Liver (tissue), 9 donors: ENCODE results near the gene TSPAN7. TPM values are rescaled to one million over a fixed set of nuclear protein-coding genes. Genes with fewer than 3 reads are reported as not detected.

Source experiments
- DNase-seq: peaks from one replicate; pipeline ENCODE4 v3.0.0-alpha.2; 2017; ENCODE audit warnings: low spot score
- H3K27ac ChIP-seq, 2 donors: one replicate each; pipeline ENCODE4 v1.7.0; 2013; ENCODE audit warnings: inconsistent platforms in 2 of 2, low read length in 2 of 2, control low read depth in 1 of 2, low read depth in 1 of 2, mild to moderate bottlenecking in 1 of 2
- H3K27me3 ChIP-seq, 4 donors: one replicate each; pipeline versions ENCODE4 v1.6.1 to v1.7.0; 2013; ENCODE audit warnings: low read length in 3 of 4, inconsistent platforms in 1 of 4, mild to moderate bottlenecking in 1 of 4, moderate library complexity in 1 of 4; ENCODE audit not compliant: control insufficient read depth in 4 of 4, insufficient read depth in 4 of 4
- H3K36me3 ChIP-seq, 4 donors: one replicate each; pipeline versions ENCODE4 v1.6.1 to v1.7.0; 2013; ENCODE audit warnings: low read length in 3 of 4, mild to moderate bottlenecking in 3 of 4, low read depth in 1 of 4, moderate library complexity in 1 of 4; ENCODE audit not compliant: control insufficient read depth in 4 of 4, insufficient read depth in 3 of 4
- H3K4me1 ChIP-seq, 4 donors: one replicate each; pipeline versions ENCODE4 v1.6.1 to v1.7.0; 2013; ENCODE audit warnings: low read length in 3 of 4, mild to moderate bottlenecking in 3 of 4, moderate library complexity in 1 of 4; ENCODE audit not compliant: control insufficient read depth in 4 of 4, insufficient read depth in 4 of 4
- H3K4me3 ChIP-seq, 3 donors: one replicate each; pipeline versions ENCODE4 v1.6.1 to v1.7.0; 2013; ENCODE audit warnings: low read length in 3 of 3, control low read depth in 1 of 3, low read depth in 1 of 3, mild to moderate bottlenecking in 1 of 3
- H3K9ac ChIP-seq, 2 donors: one replicate each; pipeline ENCODE4 v1.7.0; 2013; ENCODE audit warnings: low read length in 2 of 2, mild to moderate bottlenecking in 2 of 2, moderate library complexity in 2 of 2, control low read depth in 1 of 2, low read depth in 1 of 2
- H3K9me3 ChIP-seq, 4 donors: one replicate each; pipeline versions ENCODE4 v1.6.1 to v1.7.0; 2013; ENCODE audit warnings: low read length in 3 of 4; ENCODE audit not compliant: control insufficient read depth in 4 of 4
- EGR1 ChIP-seq, 2 donors: IDR thresholded peaks; 2 replicates each; pipeline ENCODE4 v1.6.1; 2016 to 2018; ENCODE audit warnings: antibody characterized with exemption in 2 of 2, low read depth in 2 of 2
- FOXA1 ChIP-seq: IDR thresholded peaks from 2 replicates; pipeline ENCODE4 v1.6.1; 2016; ENCODE audit warnings: antibody characterized with exemption
- FOXA2 ChIP-seq: IDR thresholded peaks from 2 replicates; pipeline ENCODE4 v1.6.1; 2016; ENCODE audit warnings: antibody characterized with exemption
- GABPA ChIP-seq, 2 donors: IDR thresholded peaks in 1 of 2; conservative IDR thresholded peaks in 1 of 2; 2 replicates each; pipeline ENCODE4 v1.6.1; 2016; ENCODE audit warnings: antibody characterized with exemption in 2 of 2, mild to moderate bottlenecking in 1 of 2, moderate library complexity in 1 of 2
- HNF4A ChIP-seq, 2 donors: conservative IDR thresholded peaks; 2 replicates each; pipeline ENCODE4 v1.6.1; 2016; ENCODE audit warnings: antibody characterized with exemption in 2 of 2, mild to moderate bottlenecking in 2 of 2
- HNF4G ChIP-seq: IDR thresholded peaks from 2 replicates; pipeline ENCODE4 v1.6.1; 2016; ENCODE audit warnings: antibody characterized with exemption
- JUND ChIP-seq, 2 donors: IDR thresholded peaks; 2 replicates each; pipeline ENCODE4 v1.6.1; 2016; ENCODE audit warnings: antibody characterized with exemption in 2 of 2
- MAX ChIP-seq: IDR thresholded peaks from 2 replicates; pipeline ENCODE4 v1.6.1; 2016; ENCODE audit warnings: antibody characterized with exemption
- NR2F2 ChIP-seq: IDR thresholded peaks from 2 replicates; pipeline ENCODE4 v1.6.1; 2016; ENCODE audit warnings: antibody characterized with exemption
- RAD21 ChIP-seq, 2 donors: IDR thresholded peaks; 2 replicates each; pipeline ENCODE4 v1.6.1; 2016; ENCODE audit warnings: antibody characterized with exemption in 2 of 2, mild to moderate bottlenecking in 2 of 2
- REST ChIP-seq: IDR thresholded peaks from 2 replicates; pipeline ENCODE4 v1.6.1; 2016; ENCODE audit warnings: antibody characterized with exemption, mild to moderate bottlenecking
- RXRA ChIP-seq, 2 donors: IDR thresholded peaks; 2 replicates each; pipeline ENCODE4 v1.6.1; 2017 to 2018; ENCODE audit warnings: antibody characterized with exemption in 2 of 2, mild to moderate bottlenecking in 1 of 2
- SP1 ChIP-seq: IDR thresholded peaks from 2 replicates; pipeline ENCODE4 v1.6.1; 2018; ENCODE audit warnings: antibody characterized with exemption, mild to moderate bottlenecking
- TAF1 ChIP-seq: conservative IDR thresholded peaks from 2 replicates; pipeline ENCODE4 v1.6.1; 2016; ENCODE audit warnings: antibody characterized with exemption, mild to moderate bottlenecking
- YY1 ChIP-seq: IDR thresholded peaks from 2 replicates; pipeline ENCODE4 v1.6.1; 2016; ENCODE audit warnings: antibody characterized with exemption, mild to moderate bottlenecking
- WGBS: extraction: QIAGEN DNeasy Blood & Tissue Kit; methylation state at CpG from one replicate; pipeline ENCODE4 v1.1.7; 2013; 5-methylcytosine and 5-hydroxymethylcytosine counted together
- polyA plus RNA-seq, 2 donors: library from polyadenylated mRNA; stranded (reverse) in 1 of 2; unstranded in 1 of 2; fragments of 200-250 nt in 1 of 2; fragments of >200 nt in 1 of 2; fragmentation: Nextera tagmentation in 1 of 2; extraction: Ambion mirVana in 1 of 2; gene quantifications; one replicate each; pipeline versions ENCODE4 v1.2.1 to v1.2.3, GENCODE V29; 2013 to 2015
- total RNA-seq, 2 donors: library from RNA; depleted of rRNA; stranded (reverse); fragments of >200 nt; gene quantifications; one replicate each; pipeline ENCODE4 v1.2.3, GENCODE V29; 2014
- TF ChIP-seq, protein P1 (sequence below): IDR thresholded peaks from 2 replicates; pipeline ENCODE4 v1.6.1; 2016; ENCODE audit warnings: antibody characterized with exemption
- TF ChIP-seq, protein P2 (sequence below): fragments of 150-350 bp; IDR thresholded peaks from 2 replicates; pipeline ENCODE4 v1.5.1; 2017; ENCODE audit warnings: improper control_type of control experiment, low read depth, low read length; ENCODE audit not compliant: missing input control
- TF ChIP-seq, protein P3 (sequence below): IDR thresholded peaks from 2 replicates; pipeline ENCODE4 v1.6.1; 2016; ENCODE audit warnings: antibody characterized with exemption
- donor health status: healthy.
- donor health status: healthy.
- donor health status: healthy.
- donor health status: healthy.
- donor health status: healthy.

The TSPAN7 gene
- total and polyA plus RNA-seq, 4 donors: 10.1 to 26.2 (median 17.6) TPM

DNA sequence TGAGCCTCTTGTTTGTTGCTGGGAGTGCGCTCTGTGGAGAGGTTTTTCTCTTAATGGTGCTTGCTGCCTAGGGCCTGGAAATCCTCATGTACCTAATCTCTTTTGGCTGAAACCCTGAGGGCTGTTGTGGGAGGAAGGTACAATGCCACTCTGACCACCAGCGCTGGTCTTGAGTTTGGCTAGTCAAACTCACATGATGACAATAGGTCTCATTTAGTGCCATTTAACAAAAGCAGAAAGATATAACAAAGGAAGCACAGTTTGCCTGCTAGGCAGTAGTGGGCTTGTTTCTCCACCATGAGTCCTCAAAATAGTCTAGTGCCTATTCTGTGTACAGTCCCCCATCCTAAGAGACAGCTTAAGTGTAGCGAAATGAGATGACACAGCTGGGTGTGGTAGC lies 111.3 kb downstream of the TSPAN7 start (continued):
- TF ChIP-seq, protein P1, sequence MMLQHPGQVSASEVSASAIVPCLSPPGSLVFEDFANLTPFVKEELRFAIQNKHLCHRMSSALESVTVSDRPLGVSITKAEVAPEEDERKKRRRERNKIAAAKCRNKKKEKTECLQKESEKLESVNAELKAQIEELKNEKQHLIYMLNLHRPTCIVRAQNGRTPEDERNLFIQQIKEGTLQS: no peak
- no peak for TF ChIP-seq RXRA (IDR thresholded peaks at IDR 0.05)

- Histone ChIP-seq H3K9ac (no peak overlapping the region), H3K9me3 (no peaks in the 10 kb centered on the region), H3K27ac (no peak overlapping the region), H3K36me3 (no peaks in the 10 kb centered on the region), H3K4me3 (no peak overlapping the region), H3K27me3 (no peaks in the 10 kb centered on the region), H3K4me1 (peaks cover 0 to 3% (median 0%) of the 10 kb centered on the region in 4 donors)
- 92% methylated on average over 3 of the region's 3 CpGs for WGBS
- DNase-seq: no peak
- TF ChIP-seq HNF4A (conservative IDR thresholded peaks at IDR 0.05): no peak
- no peak for TF ChIP-seq HNF4G
- no peak for TF ChIP-seq FOXA1
- no peak for TF ChIP-seq RAD21 (IDR thresholded peaks at IDR 0.05)
Observed at GRCh38 chrX:38675856-38676255, 114.5 kb downstream of the TSPAN7 start.

GRCh38 chrX:38678183-38678582 lies 116.8 kb downstream of the TSPAN7 start:
- H3K9ac ChIP-seq: no peak overlapping the region
- no peak for DNase-seq
- 53% methylated on average over 4 of the region's 4 CpGs for WGBS
- TF ChIP-seq TAF1: no peak
- TF ChIP-seq FOXA2: no peak
- no peak for TF ChIP-seq MAX
- TF ChIP-seq, protein P2, sequence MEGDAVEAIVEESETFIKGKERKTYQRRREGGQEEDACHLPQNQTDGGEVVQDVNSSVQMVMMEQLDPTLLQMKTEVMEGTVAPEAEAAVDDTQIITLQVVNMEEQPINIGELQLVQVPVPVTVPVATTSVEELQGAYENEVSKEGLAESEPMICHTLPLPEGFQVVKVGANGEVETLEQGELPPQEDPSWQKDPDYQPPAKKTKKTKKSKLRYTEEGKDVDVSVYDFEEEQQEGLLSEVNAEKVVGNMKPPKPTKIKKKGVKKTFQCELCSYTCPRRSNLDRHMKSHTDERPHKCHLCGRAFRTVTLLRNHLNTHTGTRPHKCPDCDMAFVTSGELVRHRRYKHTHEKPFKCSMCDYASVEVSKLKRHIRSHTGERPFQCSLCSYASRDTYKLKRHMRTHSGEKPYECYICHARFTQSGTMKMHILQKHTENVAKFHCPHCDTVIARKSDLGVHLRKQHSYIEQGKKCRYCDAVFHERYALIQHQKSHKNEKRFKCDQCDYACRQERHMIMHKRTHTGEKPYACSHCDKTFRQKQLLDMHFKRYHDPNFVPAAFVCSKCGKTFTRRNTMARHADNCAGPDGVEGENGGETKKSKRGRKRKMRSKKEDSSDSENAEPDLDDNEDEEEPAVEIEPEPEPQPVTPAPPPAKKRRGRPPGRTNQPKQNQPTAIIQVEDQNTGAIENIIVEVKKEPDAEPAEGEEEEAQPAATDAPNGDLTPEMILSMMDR: no peak
- TF ChIP-seq RAD21 (IDR thresholded peaks at IDR 0.05): no peak
- no peak for TF ChIP-seq EGR1 (IDR thresholded peaks at IDR 0.05; ENCODE audit: low read depth in 2 of 2)
- TF ChIP-seq FOXA1: no peak
- no peak for TF ChIP-seq GABPA (IDR thresholded peaks at IDR 0.05 in 1 of 2, conservative IDR thresholded peaks at IDR 0.05 in 1 of 2)
- no peak for TF ChIP-seq REST
- TF ChIP-seq, protein P1: no peak
- no peak for TF ChIP-seq HNF4A (conservative IDR thresholded peaks at IDR 0.05)
- no peak for TF ChIP-seq YY1
- TF ChIP-seq NR2F2: no peak
- no peak for TF ChIP-seq RXRA (IDR thresholded peaks at IDR 0.05)
- TF ChIP-seq JUND (IDR thresholded peaks at IDR 0.05): no peak
- TF ChIP-seq HNF4G: no peak
- no peak for TF ChIP-seq SP1
- TF ChIP-seq, protein P3, sequence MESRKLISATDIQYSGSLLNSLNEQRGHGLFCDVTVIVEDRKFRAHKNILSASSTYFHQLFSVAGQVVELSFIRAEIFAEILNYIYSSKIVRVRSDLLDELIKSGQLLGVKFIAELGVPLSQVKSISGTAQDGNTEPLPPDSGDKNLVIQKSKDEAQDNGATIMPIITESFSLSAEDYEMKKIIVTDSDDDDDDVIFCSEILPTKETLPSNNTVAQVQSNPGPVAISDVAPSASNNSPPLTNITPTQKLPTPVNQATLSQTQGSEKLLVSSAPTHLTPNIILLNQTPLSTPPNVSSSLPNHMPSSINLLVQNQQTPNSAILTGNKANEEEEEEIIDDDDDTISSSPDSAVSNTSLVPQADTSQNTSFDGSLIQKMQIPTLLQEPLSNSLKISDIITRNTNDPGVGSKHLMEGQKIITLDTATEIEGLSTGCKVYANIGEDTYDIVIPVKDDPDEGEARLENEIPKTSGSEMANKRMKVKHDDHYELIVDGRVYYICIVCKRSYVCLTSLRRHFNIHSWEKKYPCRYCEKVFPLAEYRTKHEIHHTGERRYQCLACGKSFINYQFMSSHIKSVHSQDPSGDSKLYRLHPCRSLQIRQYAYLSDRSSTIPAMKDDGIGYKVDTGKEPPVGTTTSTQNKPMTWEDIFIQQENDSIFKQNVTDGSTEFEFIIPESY: no peak
- no peak overlapping the region for H3K4me3 ChIP-seq
- no peaks in the 10 kb centered on the region for H3K9me3 ChIP-seq
- H3K36me3 ChIP-seq: no peaks in the 10 kb centered on the region
- H3K27me3 ChIP-seq: no peaks in the 10 kb centered on the region
- H3K27ac ChIP-seq: no peak overlapping the region
- H3K4me1 ChIP-seq: peaks cover 0 to 3% (median 0%) of the 10 kb centered on the region in 4 donors
